ENCODE data around the gene SH3GL1.
A peak's percentile ranks its signal among the peaks of the same experiment; 100 is the strongest.

The SH3GL1 gene

GRCh38 chr19:4396949-4397783, 3.2 kb downstream of the SH3GL1 start:
- no peak for DNase-seq

- no peak for DNase-seq
Observed at GRCh38 chr19:4393947-4394590, 6.3 kb downstream of the SH3GL1 start.

- no peak for DNase-seq
Observed at GRCh38 chr19:4391701-4392483, 8.5 kb downstream of the SH3GL1 start.

DNA sequence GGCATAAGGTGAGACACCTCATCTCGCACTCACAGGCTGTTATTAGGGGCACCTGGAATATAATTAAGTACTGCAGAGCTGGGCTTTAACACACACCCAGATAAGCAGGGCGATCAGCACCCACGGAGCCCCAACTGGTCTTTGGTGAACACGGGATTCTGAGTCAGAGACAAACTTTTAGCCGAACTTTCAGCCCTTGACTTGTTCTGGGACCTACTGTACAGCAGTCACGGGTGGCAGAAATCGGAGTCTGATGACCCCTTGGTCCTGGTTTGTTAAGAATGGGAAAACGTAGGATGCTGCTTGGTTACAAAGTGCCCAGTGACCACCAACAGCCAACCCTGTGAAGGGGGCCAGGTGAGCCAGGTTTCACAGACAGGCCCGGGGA, 9.0 kb downstream of the SH3GL1 start:
- no peak for DNase-seq

DNA sequence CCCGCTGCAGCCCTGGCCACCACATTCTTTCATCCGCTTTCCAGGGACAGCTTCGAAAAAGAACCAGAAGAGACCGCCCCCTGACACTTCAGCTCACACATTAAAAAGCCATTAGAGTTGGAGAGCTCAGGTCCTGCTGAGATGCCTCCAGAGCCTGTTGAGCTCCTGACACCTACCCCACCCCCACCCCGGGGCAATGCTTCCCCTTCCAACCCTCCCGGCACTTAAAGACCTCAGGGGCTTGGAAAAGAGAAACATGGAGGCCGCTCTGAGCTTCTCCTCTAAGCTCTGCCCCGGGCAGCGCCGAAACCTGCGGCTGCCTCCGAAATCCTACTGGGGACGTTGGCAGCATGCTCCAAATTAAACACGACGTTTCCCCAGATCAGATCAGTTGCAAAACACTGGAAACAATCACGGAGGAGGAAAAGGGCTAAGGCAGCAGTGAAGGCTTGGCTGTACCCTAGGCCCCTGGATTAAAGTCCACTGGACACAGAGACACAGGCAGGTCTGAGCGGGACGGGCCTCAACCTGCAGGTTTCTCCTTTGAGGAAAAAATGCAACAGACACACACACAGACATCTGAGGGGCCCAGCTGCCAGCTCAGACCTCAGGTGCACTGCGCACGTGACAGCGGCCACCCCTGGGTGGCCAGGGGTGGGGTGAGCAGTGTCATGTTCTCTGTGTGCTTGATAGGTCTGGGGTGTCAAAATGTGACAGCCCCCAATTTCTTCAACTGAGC, 9.6 kb downstream of the SH3GL1 start:
- no peak for DNase-seq

DNA sequence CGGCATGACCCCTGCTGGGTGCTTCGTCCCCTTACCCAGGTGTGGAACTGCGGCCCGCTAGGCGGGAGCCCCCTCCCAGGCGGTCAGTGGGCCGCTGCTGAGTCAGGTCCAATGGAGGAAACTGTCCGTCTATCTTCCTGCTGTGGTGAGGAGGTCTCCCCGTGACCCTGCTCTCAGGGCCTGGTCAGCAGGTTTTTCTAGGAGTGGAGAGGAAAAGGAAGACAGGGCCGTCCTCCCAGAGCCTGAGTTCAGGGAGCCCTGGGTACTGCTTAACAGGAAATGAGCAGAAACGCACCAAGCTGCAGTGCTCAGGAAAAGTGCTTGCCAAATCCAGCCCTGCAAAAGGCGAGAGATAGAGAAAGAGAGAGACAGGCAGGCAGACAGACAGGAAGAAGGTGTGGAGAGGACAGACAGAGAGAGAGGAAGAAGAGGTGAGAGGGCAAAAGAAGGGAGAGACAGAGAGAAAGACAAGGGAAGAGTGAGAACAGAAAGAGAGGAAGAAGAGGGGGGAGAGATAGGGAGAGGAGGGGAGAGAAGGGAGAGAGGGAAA, 10.3 kb downstream of the SH3GL1 start:
- DNase-seq, result no peak

DNA sequence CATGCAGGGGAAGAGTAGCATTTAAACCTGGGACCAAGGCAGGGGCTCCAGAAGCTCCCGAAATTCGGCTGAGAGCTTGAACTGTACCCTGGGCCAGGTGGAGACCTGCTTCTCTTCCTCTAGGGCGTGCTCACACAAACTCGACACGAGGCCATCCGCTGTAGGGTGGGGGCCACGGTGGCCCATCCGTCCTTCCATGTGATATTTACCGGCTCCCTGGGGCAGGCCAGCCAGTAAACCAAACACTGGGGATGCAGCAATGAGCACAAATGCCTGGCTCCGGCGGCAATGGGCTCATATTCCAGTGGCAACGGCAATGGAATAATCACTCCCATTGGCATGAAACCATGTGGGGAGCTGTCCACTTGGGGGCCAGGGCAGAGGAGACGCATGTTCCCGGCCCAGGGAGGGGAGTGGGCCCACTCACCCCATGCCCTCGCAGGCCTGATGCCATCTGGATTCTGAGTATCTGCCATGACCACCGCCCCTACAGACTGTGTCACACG, 10.8 kb downstream of the SH3GL1 start:
- no peak for DNase-seq

DNA sequence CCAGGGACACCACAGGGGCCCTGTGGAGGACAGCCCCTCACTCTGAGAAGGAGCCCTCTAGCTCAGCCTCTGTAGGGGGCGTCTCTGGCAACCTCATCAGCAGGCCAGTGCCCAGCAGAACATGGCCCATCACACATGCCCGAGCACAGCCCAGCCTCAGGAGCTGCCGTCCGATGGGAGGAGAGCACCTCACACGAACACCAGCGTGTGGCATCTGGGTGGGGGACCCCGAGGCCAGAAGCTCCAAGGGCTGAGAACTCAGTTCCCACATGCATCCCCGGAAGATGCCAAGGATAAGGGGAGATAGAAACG, 11.3 kb downstream of the SH3GL1 start:
- DNase-seq, result no peak

GRCh38 chr19:4388337-4389063, 11.8 kb downstream of the SH3GL1 start:
- DNase-seq, result no peak

- DNase-seq, result no peak
Observed at GRCh38 chr19:4386041-4386782, 14.1 kb downstream of the SH3GL1 start.

DNA sequence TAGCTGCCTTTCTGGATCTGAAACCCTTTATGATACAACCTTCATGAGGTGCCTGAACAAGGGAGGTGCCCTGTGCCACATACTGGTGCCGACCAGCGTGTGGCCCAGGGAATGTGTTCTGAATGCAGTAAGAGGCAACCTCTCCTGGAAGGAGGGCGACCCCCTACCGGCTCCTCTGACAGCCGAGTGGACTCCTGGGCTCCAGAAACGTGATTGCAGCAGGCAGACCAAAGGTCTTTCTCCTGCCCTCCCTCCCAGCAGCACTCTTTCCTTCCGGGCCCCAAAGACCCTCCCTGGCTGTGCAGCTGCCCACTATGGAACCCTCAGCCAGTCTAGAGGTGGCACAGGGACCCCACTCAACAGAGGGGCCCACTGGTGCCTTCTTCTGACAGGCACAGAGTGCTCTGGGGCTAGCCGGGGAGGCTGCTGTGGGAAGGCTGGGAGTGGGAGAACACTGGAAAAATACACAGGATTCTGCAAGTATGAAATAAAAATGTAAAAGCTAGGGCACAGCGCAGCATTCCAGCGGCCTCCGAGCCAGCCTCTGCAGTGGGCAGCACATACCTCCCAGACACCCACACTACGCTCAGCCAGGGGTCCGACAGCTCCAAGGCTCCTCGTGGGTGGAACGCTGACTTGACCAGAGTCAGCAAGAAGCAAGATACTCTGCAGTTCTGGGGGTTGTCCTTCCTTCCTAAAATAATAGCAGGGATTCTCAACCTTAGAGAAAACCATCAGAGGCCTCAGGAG, 14.9 kb downstream of the SH3GL1 start:
- DNase-seq, result no peak

GRCh38 chr19:4380254-4380727, 20.1 kb downstream of the SH3GL1 start:
- peak; percentile 78 for DNase-seq

DNA sequence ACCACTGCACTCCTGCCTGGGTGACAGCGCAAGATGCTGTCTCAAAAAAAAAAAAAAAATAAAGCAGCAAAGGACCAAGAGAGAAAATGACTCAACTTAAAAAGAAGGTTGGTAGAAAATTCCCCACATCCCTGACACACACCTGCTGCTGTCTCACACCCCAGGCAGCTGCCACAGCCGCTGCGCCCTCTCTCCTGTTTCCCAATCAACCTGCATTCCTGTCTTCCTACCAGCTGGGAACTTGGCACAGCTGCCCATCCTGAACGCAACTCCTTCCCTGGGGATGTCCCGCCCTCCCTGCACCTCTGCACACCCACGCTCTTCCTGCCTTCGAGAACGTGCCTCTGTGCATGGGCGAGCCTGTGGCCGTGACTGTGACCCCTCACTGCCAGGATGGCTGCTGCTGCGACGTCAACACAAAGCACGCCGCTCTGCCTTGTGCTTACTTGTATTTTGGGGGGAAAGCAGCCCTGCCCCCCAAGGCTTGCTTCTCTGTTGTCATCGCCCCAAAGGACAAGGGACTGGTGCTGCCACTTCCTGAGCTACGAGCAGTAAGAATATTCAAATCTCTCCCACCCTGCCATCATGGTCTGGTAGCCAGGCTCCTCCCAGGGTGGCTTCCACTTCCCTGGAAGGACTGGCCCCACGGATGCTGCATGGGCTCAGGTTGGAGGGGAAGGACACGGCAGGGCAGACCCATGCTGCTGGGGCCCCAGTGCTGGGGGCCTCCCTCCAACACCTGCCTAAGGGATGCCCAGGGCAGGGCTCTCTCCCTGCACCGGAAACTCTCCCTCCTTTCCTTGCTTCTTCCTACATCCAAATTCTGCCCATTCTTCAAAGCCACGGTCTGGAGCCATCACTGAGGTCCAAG, 20.7 kb downstream of the SH3GL1 start:
- DNase-seq, result peak; percentile 35

DNA sequence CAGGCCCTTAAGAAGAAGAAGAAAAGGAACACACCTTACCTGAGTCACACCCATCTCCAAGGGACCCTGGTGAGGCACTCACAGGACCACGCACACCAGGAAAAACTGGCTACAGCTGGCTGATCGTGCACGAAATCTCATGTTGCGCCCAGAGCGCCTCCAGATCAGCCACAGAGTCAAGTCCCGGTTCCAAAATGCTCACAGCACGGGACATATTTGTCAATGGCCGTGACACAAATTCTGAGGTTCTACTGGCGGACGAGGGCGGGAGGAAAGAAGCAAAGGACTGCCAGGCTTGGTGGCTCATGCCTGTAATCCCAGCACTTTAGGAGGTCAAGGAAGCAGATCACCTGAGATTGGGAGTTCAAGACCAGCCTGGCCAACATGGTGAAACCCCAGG, 21.5 kb downstream of the SH3GL1 start:
- DNase-seq, result no peak

GRCh38 chr19:4376991-4377781, 23.2 kb downstream of the SH3GL1 start:
- DNase-seq, result no peak

DNA sequence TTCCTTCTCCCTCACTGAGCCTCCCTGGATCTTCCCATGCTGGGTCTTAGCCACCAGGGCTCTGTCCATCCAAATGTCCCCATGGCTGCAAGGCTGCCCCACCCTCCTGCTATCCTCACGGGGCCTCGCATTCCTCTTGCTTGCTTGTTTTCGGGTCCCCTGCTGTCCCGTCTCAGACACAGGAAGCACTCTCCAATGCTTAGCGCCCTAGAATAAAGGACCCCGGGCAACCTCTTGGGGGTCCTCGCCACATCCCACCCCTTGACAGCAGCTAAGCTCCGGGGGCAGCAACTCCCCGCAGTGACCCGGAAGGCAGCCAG, 23.7 kb downstream of the SH3GL1 start:
- DNase-seq, result no peak

- no peak for DNase-seq
Observed at GRCh38 chr19:4376028-4376670, 24.2 kb downstream of the SH3GL1 start.
